GM21576 (cell line): ENCODE data around the gene ENDOG.
A peak's percentile ranks its signal among the peaks of the same experiment; 100 is the strongest.
"Not testable (repeated sequence)": the region's sequence is repeated elsewhere in the genome, so short reads cannot be mapped to it uniquely, and the experiment has no call there.

Source experiments
- ATAC-seq: cut with Tn5 transposase; IDR thresholded peaks from one replicate; pipeline ENCODE4 v1.9.1; 2021; ENCODE audit warnings: mild to moderate bottlenecking, moderate library complexity; ENCODE audit not compliant: unreplicated experiment

ENDOG gene

GRCh38 chr9:128818099-128818838 is at the start of gene ENDOG:
TSS of gene ENDOG (plus strand) at chr9:128818500. CDS start at chr9:128818685, 185 bp downstream.
- ATAC-seq: peak; percentile 83

- no peak for ATAC-seq
Measured at GRCh38 chr9:128768606-128769005, 49.7 kb upstream of the ENDOG start.

- ATAC-seq: no peak
Measured at GRCh38 chr9:128770286-128771030, 47.8 kb upstream of the ENDOG start.

GRCh38 chr9:128771094-128771721 is 47.1 kb upstream of the ENDOG start:
- ATAC-seq: peak; percentile 20

GRCh38 chr9:128771745-128772519 is 46.4 kb upstream of the ENDOG start, which contains the start of gene ZER1:
TSS of gene ZER1 (minus strand) at chr9:128771927. CDS start at chr9:128755565, 16,362 bp downstream.
- ATAC-seq: peak; percentile 83

- ATAC-seq: no peak
Measured at GRCh38 chr9:128773049-128773448, 45.3 kb upstream of the ENDOG start.

- no peak for ATAC-seq
Measured at GRCh38 chr9:128774804-128775203, 43.5 kb upstream of the ENDOG start.

- ATAC-seq: not testable (repeated sequence)
Measured at GRCh38 chr9:128780093-128780492, 38.2 kb upstream of the ENDOG start.

- no peak for ATAC-seq
Measured at GRCh38 chr9:128781187-128782070, 36.9 kb upstream of the ENDOG start.

GRCh38 chr9:128782669-128783068 is 35.6 kb upstream of the ENDOG start:
- no peak for ATAC-seq

GRCh38 chr9:128785427-128785826 is 32.9 kb upstream of the ENDOG start:
- ATAC-seq: no peak

GRCh38 chr9:128786681-128787601 is 31.4 kb upstream of the ENDOG start, which contains the start of gene TBC1D13:
TSS of gene TBC1D13 (plus strand) at chr9:128787253. CDS start at chr9:128787354, 101 bp downstream.
- peak; percentile 83 for ATAC-seq

GRCh38 chr9:128787659-128788058 is 30.6 kb upstream of the ENDOG start:
- no peak for ATAC-seq

- no peak for ATAC-seq
Measured at GRCh38 chr9:128788445-128788844, 29.9 kb upstream of the ENDOG start.

- ATAC-seq: no peak
Measured at GRCh38 chr9:128790536-128790935, 27.8 kb upstream of the ENDOG start.

GRCh38 chr9:128792134-128792533 is 26.2 kb upstream of the ENDOG start:
- no peak for ATAC-seq

- ATAC-seq: no peak
Measured at GRCh38 chr9:128792978-128793686, 25.2 kb upstream of the ENDOG start.

GRCh38 chr9:128794961-128795360 is 23.3 kb upstream of the ENDOG start:
- ATAC-seq: not testable (repeated sequence)
